ENCODE measurements around the gene FGFBP1.
"Not testable (repeated sequence)": the region's sequence is repeated elsewhere in the genome, so short reads cannot be mapped to it uniquely, and the experiment has no call there.

Gene FGFBP1

GRCh38 chr4:15947684-15948083 lies 9.1 kb upstream of the FGFBP1 start:
- FAIRE-seq (no peak), DNase-seq (ENCODE audit: insufficient read length, low spot score) (no peak)

GRCh38 chr4:15945516-15945915 lies 7.0 kb upstream of the FGFBP1 start:
- no peak for DNase-seq (ENCODE audit: insufficient read length, low spot score)
- no peak for FAIRE-seq

DNA sequence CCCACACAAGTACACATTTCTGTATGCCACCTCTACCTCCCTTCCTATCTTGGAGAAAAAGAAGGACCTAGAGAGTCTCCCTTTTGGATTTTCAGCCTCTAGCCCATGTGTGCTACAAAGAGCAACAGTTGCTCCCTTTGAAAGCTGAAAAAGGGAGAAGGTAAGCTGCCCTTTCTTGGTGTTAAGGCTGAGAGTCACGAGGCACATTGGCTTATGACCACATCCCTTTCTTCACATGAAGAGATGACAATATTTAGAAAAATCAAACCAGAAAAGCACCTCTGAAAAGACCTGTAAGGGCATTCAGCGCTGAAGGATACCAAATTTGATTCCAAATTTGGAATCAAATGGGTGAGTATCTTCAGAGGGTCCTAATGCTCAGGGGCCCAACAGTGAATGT lies 6.4 kb upstream of the FGFBP1 start:
- no peak for DNase-seq (ENCODE audit: insufficient read length, low spot score)
- no peak for FAIRE-seq

- DNase-seq (ENCODE audit: insufficient read length, low spot score) (no peak), FAIRE-seq (no peak)
Observed at GRCh38 chr4:15942283-15942682, 3.7 kb upstream of the FGFBP1 start.

DNA sequence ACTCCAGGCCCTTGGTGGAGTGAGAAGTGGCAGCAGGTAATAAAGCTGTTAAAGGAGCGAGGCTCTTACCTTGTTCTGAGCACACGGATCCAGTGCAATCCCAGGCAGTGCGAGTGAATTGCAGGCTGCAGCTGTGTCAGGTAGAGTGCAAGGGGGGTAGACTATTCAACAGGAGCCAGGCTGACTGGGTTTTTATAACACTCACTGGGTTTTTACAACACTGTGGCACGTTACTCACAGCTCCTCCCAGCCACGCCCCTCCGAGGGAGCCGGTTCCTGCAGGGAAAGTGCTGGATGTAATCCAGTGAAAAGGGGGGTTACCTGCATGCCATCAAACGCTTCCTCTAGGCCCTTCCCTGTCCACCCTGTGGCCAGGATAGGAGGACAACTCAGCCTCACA lies 358 bp downstream of the FGFBP1 start:
- DNase-seq (ENCODE audit: insufficient read length, low spot score) (no peak), FAIRE-seq (no peak)

GRCh38 chr4:15936495-15936894 lies 2.0 kb downstream of the FGFBP1 start:
- FAIRE-seq: no peak
- no peak for DNase-seq (ENCODE audit: insufficient read length, low spot score)

- FAIRE-seq (no peak), DNase-seq (ENCODE audit: insufficient read length, low spot score) (no peak)
Observed at GRCh38 chr4:15935504-15936402, 2.8 kb downstream of the FGFBP1 start.

DNA sequence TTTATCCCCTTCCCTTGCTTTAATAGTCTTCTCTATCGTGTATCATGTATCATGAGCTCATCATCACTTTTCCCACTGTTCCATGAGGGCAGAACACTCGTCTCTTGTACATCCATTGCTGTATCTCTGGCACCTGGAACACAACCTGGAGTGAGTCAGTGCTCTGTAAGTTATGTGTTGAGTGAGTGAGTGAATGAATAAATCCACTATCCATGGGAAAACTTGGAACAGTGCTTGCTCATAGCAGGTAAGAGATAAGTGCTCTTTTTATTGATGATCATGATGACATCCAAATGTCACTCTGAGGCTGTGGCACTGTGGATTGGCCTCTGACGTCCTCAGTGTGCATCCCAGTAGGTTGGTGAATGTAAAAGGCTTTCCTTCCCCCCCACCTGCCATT lies 4.3 kb downstream of the FGFBP1 start:
- DNase-seq (ENCODE audit: insufficient read length, low spot score) (no peak), FAIRE-seq (no peak)

DNA sequence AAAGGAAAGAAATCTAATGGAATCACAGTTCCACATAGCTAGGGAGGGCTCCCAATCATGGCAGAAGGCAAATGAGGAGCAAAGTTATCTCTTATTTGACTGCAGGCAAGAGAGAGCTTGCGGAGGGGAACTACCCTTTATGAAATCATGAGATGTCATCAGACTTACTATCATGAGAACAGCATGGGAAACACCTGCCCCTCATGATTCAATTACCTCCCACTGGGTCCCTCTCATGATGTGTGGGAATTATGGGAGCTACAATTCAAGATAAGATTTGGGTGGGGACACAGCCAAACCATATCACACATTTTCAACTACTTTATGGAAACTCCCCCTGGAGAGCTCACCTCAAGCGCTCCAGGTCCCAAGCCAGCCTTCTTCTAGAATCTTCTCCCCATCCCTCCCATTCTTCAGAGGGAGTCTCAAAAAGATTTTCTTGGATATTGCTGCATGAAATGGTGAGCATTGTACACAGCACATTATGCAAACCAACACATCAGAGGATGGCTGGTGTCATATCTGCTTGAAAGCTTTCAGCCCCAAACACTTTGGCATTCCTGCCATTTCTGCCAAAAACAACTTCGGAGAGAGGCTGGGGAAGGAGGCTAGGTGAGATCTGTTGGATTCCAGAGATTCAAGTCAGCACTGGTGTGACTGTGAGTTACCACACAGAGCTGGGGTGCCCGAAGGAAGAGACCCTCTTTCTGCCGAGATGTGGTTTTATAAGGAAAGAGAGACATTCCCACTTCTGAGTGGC lies 6.9 kb downstream of the FGFBP1 start:
- FAIRE-seq (no peak), DNase-seq (ENCODE audit: insufficient read length, low spot score) (no peak)

GRCh38 chr4:15930314-15930713 lies 8.2 kb downstream of the FGFBP1 start:
- FAIRE-seq: no peak
- no peak for DNase-seq (ENCODE audit: insufficient read length, low spot score)

DNA sequence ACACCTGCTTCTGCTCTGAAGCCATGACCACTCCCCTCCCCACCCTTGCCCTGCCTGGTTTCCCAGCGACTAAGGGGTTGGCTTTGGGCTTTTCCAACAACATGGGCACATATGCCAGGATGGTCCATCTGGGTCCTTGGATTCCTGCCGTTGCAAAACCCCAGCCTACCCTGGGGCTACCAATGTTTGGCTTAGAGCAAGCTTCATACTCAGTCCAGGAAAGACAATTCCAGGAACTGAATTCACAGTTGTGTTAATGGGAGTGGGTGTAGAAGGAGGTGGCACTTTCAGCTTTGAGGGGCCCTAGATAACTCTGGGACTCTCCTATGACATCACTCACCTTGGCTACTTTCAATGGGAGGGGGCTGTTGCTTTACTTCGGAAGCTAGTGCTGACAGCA lies 9.0 kb downstream of the FGFBP1 start:
- FAIRE-seq (no peak), DNase-seq (ENCODE audit: insufficient read length, low spot score) (no peak)

GRCh38 chr4:15928883-15929282 lies 9.7 kb downstream of the FGFBP1 start:
- FAIRE-seq: no peak
- no peak for DNase-seq (ENCODE audit: insufficient read length, low spot score)

DNA sequence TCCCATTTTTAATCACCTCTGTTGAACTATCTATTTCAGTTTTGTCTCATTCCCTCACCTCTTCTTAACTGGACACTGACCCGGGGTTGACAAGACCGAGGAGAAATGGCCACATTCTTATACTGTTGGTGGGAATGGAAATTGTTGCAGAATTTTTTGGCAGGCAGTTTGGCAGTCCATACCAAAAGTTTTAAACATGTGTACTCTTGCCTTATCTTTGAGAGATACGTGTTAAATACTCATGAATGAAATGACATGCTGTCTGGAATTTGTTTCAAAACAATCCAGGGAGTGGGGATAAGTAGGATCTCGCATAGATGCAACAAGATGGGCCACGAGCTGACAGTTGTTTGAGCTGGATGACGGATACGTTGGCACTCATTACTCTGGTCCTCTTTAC lies 12.1 kb downstream of the FGFBP1 start:
- DNase-seq (ENCODE audit: insufficient read length, low spot score) (no peak), FAIRE-seq (no peak)

DNA sequence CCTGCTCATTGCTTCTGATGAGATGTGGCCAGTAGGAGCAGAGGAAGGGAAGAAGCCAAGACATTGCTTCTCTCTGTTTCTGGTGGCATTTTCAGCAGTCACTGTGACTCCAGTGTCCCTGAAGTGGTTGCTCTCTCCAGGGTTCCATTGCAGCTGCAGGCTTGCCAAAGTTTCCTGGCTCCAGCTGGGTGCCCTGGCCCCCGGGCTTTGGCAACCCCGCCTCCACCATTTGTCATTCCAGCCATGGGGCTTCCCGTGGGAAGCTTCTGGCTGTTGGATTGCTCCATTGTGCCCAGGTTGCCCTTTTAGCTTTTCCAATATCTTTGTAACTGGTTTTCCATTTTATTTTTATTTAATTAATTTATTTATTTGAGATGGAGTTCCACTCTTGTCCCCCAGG lies 12.7 kb downstream of the FGFBP1 start:
- DNase-seq (ENCODE audit: insufficient read length, low spot score): no peak
- no peak for FAIRE-seq

GRCh38 chr4:15921592-15921932 lies 17.0 kb downstream of the FGFBP1 start:
- DNase-seq (ENCODE audit: insufficient read length, low spot score): no peak
- no peak for FAIRE-seq

GRCh38 chr4:15920723-15921591 lies 17.6 kb downstream of the FGFBP1 start:
- peak; percentile 75 for DNase-seq (ENCODE audit: insufficient read length, low spot score)
- peak; percentile 100 for FAIRE-seq

DNA sequence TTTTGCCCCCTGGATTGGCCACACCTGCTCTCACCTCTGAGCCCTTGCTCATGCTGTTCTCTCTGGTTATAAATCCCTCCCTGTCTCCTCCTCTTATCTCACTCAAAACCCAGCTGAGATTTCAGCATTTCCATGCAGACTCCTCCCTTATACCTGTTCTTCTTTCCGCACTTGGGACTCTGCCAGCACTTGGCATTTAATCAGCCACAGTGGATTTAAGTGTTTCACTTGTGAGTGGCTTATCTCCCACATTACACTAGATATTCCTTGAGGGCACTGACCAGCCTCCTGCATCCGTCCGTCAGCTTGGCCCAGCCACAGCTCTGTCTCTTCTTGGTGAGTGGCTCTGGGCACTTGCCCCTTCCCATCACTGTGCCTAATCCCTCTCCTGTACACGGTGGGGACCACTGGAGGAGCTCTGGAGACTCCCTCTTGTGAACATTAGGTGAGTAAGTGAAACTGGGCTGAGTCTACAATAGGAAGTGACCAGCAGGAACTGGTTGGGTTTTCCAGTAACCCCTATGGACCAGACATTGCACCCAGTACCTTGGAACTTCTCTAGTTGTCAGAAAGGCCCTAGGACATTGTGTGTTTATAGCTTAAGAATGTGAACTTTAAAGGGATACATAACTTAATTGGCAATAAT lies 19.9 kb downstream of the FGFBP1 start:
- no peak for FAIRE-seq
- DNase-seq (ENCODE audit: insufficient read length, low spot score): no peak

DNA sequence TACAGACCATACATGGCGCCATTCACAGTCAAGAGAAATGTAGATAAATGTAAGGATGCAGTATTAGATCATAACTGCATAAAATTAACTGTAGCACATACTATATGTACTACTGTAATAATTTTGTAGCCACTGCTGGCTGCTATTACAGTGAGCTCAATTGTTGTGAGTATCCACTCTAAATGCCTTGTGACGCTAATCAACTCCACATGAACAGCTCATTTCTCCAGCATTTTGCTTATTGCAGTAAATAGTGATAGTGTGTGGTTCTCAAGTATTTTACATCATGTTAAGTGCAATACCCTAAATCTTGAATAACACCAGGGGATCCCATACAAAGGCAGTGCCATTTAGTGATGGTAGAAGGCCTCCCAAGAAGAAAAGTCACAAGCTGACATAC lies 21.2 kb downstream of the FGFBP1 start:
- FAIRE-seq (no peak), DNase-seq (ENCODE audit: insufficient read length, low spot score) (no peak)

DNA sequence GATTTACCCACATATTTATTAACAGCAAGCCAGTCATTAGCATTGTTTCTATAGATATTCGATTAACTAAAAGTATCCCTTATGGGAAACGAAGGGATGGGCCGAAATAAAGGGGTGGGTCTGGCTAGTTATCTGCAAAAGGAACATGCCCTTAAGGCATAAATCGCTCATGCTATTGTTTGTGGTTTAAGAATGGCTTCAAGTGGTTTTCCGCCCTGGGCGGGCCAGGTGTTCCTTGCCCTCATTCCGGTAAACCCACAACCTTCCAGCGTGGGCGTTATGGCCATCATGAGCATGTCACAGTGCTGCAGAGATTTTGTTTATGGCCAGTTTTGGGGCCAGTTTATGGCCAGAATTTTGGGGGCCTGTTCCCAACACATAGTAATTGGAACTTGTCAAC lies 22.2 kb downstream of the FGFBP1 start:
- DNase-seq (ENCODE audit: insufficient read length, low spot score); FAIRE-seq: not testable (repeated sequence)

DNA sequence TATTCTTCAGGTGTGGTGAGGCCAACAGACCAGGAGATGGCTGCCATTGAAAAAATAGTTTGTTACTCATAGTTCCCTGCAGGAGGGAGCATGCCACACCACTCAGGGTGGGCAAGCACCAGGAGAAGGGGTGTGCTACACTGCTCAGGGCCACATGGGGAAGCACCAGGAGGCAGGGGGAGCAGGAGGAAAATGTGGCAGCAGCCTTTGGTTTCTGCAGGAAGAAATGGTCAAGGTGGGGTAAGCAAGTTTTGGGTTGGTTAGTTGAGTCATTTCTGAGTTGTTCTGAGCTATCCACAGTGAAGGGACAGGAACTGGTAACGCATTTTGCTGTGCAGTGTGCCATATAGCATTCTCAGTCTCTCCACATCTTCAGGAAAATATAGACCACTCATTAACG lies 23.8 kb downstream of the FGFBP1 start:
- no peak for DNase-seq (ENCODE audit: insufficient read length, low spot score)

DNA sequence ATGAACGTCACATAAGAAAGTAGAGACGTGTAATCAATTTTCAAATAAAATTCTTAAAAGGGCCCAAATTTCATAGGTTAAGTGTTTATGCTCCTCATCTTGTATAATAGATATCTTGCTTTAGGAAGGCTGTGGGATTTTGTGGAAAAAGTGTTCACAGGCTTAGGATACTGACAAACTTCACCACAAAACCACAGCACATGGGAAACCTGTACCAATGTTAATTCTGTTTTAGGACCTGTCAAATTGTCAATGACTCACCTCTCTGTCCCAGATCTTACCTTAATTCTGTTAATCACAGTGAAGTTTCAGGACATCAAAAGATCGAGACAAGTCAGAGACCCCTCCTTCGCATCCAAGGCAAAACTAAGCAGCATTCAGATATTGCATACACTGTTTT lies 24.2 kb downstream of the FGFBP1 start:
- no peak for FAIRE-seq

More for the DNA sequence above, 23.8 kb downstream of the FGFBP1 start:
- FAIRE-seq: no peak

More for the DNA sequence above, 24.2 kb downstream of the FGFBP1 start:
- DNase-seq (ENCODE audit: insufficient read length, low spot score): no peak
